Nephron progenitor cell (in vitro differentiated cells): ENCODE measurements around the gene TUG1.

Experiments
- DNase-seq: peaks from one replicate; pipeline ENCODE4 v3.0.0; 2021
- H3K27ac Mint-ChIP-seq: 2 replicates; pipeline ENCODE4 v1.8.0; 2021; ENCODE audit warnings: mild to moderate bottlenecking, moderate library complexity, mixed read lengths
- H3K27me3 Mint-ChIP-seq: 2 replicates; pipeline ENCODE4 v1.8.0; 2021; ENCODE audit warnings: mild to moderate bottlenecking, low read depth, mixed read lengths; ENCODE audit not compliant: poor library complexity
- H3K36me3 Mint-ChIP-seq: 2 replicates; pipeline ENCODE4 v1.8.0; 2021; ENCODE audit warnings: low read depth, mixed read lengths
- H3K4me1 Mint-ChIP-seq: 2 replicates; pipeline ENCODE4 v1.8.0; 2021; ENCODE audit warnings: mixed read lengths
- H3K4me3 Mint-ChIP-seq: 2 replicates; pipeline ENCODE4 v1.8.0; 2021; ENCODE audit warnings: mild to moderate bottlenecking, moderate library complexity, mixed read lengths
- H3K9me3 Mint-ChIP-seq: 2 replicates; pipeline ENCODE4 v1.8.0; 2021; ENCODE audit warnings: mild to moderate bottlenecking, moderate library complexity, mixed read lengths
- TF ChIP-seq, protein P1 (sequence below): fragments of 200-600 bp; sonication (generic); IDR thresholded peaks from 2 replicates; pipeline ENCODE4 v1.5.0; 2021; ENCODE audit warnings: antibody characterized with exemption

TUG1 gene

DNA sequence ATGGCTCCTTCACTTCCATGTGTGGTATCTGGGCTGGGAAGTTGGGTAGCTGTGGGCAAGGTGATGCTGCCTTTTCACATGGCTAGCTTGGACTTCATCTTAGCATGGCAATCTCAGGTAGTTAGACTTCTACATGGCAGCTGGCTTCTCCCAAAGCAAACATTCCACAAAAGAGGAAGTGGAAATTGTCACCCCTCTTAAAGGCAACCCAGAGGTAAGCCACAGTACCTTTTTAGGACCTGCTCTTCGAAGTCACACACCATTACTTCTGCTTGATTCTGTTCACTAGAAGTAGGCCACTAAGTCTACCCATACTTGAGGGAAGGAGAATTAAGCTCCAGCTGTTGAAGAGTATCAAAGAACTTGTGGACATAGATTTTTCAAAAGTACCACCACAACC, 25.9 kb downstream of the TUG1 start:
- TF ChIP-seq, protein P1, sequence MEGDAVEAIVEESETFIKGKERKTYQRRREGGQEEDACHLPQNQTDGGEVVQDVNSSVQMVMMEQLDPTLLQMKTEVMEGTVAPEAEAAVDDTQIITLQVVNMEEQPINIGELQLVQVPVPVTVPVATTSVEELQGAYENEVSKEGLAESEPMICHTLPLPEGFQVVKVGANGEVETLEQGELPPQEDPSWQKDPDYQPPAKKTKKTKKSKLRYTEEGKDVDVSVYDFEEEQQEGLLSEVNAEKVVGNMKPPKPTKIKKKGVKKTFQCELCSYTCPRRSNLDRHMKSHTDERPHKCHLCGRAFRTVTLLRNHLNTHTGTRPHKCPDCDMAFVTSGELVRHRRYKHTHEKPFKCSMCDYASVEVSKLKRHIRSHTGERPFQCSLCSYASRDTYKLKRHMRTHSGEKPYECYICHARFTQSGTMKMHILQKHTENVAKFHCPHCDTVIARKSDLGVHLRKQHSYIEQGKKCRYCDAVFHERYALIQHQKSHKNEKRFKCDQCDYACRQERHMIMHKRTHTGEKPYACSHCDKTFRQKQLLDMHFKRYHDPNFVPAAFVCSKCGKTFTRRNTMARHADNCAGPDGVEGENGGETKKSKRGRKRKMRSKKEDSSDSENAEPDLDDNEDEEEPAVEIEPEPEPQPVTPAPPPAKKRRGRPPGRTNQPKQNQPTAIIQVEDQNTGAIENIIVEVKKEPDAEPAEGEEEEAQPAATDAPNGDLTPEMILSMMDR: no peak
- Mint-ChIP-seq H3K9me3 (peaks cover 62% of the 10 kb centered on the region), H3K4me3 (no peak overlapping the region), H3K36me3 (peaks cover 32% of the 10 kb centered on the region), H3K27ac (no peak overlapping the region), H3K4me1 (no peaks in the 10 kb centered on the region), H3K27me3 (peaks cover 21% of the 10 kb centered on the region)
- DNase-seq: no peak

DNA sequence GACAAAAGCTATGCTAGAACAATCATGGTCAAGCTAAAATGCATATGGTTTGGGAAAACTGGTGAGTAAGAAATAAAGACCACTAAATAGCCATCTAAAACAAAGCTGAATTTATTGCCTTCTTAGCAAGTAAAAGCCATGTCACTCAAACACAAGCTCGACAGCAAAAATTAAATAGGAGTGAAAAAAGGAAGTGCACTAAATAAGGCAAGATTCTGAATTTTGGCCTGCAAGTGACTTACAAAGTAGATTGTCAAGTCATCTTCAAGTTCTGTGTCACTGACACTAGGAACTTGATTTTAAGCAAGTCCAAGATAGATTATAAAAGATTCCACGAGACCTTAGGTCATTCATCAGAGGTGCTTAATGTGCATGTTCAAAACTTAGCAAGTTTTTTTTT, 27.4 kb downstream of the TUG1 start:
- Mint-ChIP-seq H3K27ac (no peak overlapping the region), H3K27me3 (peaks cover 21% of the 10 kb centered on the region), H3K36me3 (peaks cover 20% of the 10 kb centered on the region), H3K4me1 (no peaks in the 10 kb centered on the region), H3K9me3 (peaks cover 53% of the 10 kb centered on the region), H3K4me3 (no peak overlapping the region)
- TF ChIP-seq, protein P1: no peak
- no peak for DNase-seq

DNA sequence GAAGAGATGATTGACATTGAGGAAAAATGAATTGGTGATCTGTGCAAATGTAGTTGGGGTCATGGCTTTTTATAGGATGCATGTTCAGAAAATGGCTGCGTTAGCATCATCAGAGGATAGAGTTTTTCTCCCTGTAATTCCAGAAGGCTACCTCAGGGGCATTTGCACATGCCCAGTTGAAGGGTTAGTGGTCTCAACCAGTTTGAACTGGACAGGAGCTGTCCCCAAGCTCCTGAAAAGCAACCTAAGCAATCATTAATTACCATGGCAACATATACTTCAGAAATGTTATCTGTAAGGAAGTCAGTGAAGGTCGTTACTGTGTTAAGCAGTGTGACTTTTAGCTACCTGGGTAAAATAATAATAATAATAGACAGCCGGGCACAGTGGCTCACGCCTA, 29.3 kb downstream of the TUG1 start:
- Mint-ChIP-seq H3K4me3 (no peak overlapping the region), H3K27ac (no peak overlapping the region), H3K4me1 (no peaks in the 10 kb centered on the region), H3K36me3 (peaks cover 15% of the 10 kb centered on the region), H3K27me3 (peaks cover 15% of the 10 kb centered on the region), H3K9me3 (peaks cover 55% of the 10 kb centered on the region)
- DNase-seq: no peak
- TF ChIP-seq, protein P1: no peak

DNA sequence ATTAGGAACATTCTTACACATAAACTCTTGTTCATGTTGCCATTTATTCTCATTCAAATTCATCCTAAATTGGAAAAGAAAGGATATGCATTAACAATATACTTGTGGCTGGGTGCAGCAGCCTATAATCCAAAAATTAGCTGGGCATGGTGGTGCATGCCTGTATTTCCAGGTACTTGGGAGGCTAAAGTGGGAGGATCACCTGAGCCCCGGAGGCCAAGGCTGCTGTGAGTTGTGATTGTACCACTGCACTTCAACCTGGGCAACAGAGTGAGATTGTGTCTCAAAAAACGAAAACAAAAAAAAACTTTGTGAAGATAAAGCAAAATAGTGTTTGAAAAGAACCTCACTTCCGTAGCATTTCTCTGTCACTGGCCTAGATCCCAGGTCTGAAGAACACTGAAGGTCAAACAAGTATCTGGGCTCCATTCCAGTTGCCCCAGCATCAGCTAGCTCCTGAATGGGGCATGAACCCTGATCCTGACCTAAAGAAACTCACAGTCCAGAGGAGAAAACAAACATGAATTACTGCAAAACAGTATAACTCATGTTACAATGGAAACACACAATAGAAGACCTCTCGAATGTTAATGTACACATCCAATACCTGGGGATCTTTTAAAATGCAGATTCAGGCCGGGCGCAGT, 32.2 kb downstream of the TUG1 start:
- TF ChIP-seq, protein P1: no peak
- Mint-ChIP-seq H3K27ac (no peak overlapping the region), H3K9me3 (peaks cover 54% of the 10 kb centered on the region), H3K4me1 (no peaks in the 10 kb centered on the region), H3K27me3 (peaks cover 8% of the 10 kb centered on the region), H3K4me3 (no peak overlapping the region), H3K36me3 (no peaks in the 10 kb centered on the region)
- no peak for DNase-seq

DNA sequence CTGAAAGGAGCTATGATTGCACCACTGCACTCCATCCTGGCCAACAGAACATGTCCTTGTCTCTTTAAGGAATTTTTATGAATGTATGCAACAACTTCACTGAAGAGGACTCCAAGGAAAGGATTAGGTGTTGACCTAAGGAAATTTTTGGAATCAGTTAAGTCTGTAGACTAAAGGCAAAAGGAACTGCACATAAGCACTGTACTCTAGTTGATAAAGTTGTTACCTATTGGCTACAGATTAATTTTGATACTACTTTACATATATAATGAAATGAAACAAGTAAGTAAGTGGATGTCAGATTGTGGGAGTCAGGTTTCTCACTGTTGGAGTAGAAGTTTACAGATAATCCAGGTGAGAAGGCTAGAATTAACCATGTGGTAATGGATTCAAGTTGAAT, 36.5 kb downstream of the TUG1 start:
- Mint-ChIP-seq H3K4me3 (no peak overlapping the region), H3K27me3 (peaks cover 14% of the 10 kb centered on the region), H3K27ac (no peak overlapping the region), H3K4me1 (no peaks in the 10 kb centered on the region), H3K9me3 (peaks cover 70% of the 10 kb centered on the region), H3K36me3 (no peaks in the 10 kb centered on the region)
- no peak for DNase-seq
- TF ChIP-seq, protein P1: no peak

DNA sequence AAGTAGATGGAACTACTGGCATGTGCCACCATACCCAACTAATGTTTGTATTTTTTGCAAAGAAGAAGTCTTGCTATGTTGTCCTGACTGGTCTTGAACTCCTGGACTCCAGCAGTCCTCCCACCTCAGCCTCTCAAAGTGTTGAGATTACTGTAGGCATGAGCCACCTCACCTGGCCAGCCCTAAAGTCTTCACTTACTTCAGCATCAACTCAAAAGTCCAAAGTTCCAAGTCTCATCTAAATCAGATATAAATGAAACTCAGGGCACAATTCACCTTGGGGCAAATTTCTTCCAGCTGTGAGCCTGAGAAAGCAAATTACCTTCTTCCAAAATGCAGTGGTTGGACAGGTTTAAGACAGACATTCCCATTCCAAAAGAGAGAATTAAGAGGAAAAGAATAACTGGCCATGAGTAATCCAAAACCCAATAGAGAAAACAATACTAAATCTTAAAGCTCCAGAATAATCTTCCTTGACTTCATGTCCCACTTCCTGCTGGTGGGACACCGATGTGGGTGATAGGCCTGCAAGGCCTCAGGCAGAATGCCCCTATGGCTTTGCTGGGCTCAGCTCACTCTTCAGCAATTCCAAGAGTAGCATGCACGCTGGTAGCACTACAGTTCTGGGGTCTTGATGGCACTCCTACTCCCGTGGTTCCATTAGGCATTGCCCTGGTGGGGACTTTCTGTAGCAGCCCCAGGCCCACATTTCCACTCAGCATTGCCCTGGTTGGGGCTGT, 50.3 kb downstream of the TUG1 start:
- H3K4me1 Mint-ChIP-seq: no peaks in the 10 kb centered on the region
- H3K4me3 Mint-ChIP-seq: no peak overlapping the region
- TF ChIP-seq, protein P1: no peak

More for the DNA sequence above, 50.3 kb downstream of the TUG1 start:
- Mint-ChIP-seq H3K36me3 (no peaks in the 10 kb centered on the region), H3K27me3 (peaks cover 6% of the 10 kb centered on the region), H3K27ac (no peak overlapping the region), H3K9me3 (peaks cover 7% of the 10 kb centered on the region)
- no peak for DNase-seq
